Kasumi-1 (cell line): ENCODE measurements around the gene R3HCC1L.
A peak's percentile ranks its signal among the peaks of the same experiment; 100 is the strongest.

Experiments used
- DNase-seq, 2 experiments: peaks; one replicate each; lab custom pipeline; 2025; lab: John Stamatoyannopoulos, UW

Gene R3HCC1L

DNA sequence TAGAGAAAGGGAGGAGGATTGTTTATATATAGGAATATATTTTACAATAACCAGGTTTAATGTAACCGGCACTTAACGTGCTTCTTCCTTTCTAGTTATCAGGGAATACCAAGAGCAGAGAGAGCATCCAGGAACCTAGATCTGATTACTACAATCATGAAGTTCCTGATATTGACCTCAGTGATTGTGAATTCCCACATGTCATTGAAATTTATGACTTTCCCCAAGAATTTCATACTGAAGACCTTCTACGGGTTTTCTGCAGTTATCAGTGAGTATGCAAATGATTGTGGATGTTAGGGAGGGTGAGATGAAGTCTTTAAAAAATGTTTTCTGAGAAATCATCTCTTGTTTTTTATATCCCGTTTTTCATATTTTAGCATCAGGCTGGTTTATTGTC is 97.0 kb downstream of the R3HCC1L start:
- no peak for DNase-seq

DNA sequence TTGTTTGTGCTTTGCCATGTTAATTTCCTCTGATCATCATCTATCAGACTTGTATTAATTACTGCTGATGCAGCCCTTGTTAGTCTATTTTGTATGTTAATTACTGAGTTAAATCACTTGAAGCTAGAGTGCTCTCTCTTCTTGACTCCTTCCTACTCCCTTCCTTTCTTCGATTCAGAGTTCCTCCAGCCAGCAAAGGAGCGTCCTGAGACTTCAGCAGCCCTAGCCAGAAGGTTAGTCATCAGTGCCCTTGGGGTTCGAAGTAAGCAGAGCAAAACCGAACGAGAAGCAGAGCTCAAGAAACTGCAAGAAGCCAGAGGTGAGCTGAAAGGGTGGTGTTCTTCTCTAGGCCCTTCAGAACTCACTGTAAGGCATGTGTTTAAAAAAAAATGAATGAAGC is 101.4 kb downstream of the R3HCC1L start:
- no peak for DNase-seq

DNA sequence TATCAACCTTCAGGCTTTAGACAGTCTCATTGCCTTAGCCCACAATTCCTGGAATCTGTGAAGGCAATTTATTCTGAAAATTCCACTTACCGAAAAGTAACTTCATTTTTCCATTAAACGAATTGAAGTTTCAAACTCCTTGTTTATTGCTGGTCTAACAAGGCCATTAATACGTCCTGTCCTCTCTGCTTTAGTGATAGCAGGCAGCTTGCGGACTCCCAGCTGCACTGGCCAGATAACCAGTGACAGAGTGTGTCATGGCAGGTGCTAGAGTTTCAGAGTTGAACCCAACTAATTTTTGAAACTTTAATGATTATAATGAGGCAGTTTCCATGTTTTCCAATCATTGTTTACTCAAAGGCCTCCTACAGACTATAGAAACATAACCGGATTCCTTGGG is 102.4 kb downstream of the R3HCC1L start:
- no peak for DNase-seq

DNA sequence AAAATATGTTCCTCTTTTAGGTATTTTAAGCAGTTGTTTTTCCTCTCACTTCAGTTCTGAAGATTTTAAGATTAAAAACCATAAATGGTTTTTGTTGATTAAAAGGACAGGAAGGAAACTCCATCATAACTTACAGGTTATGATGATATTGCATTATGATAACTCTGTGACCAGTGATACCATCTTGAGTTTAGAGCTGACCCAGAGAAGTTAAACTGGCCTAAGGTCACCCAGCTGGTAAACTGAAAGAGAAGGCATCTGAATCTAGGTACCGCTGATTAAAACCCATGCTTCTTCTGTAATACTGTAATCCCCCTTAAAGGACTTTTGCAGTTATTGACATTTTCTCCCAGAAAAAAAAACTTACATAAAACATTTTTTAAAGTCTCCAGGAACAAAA is 103.9 kb downstream of the R3HCC1L start:
- peak in 1 of 2 experiments; percentile 6 for DNase-seq

DNA sequence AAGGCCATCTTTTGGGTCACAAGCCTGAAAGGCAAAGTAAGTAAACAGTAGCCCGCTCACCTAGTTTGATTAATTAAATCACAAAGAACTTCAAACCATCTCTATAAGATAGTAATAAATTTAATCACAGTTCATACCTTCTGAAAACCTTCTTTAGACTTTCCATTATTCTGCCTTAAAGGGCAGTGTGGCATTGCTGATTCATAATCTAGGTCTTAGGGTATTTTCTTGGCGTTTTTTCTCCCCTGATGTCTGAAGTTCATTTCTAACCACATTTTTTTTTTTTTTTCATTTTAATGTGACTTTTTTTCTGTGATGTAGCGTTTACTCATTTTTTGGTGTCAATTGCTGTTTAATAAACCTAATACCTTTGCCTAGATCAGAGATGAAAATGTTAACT is 106.1 kb downstream of the R3HCC1L start:
- DNase-seq, result no peak

DNA sequence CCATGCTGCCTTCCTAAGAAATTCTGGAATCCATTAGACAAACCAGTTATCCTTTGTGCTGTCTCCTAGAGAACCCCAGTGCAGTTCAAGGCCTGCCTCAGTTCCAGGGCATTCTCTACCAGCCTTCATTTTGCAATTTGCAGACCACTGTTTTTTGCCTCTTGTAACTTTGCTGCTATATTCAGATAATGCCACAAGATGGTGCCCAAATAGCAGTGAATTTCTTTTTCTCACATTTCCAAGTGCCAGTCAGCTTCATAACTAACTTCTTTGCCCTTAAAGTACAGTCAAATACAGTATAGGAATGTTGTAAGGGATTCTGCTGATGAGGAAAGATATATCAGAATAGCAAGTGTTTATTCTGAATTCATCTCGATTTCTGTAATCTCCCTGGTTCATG is 108.4 kb downstream of the R3HCC1L start:
- DNase-seq, result peak; percentile 50 to 77

DNA sequence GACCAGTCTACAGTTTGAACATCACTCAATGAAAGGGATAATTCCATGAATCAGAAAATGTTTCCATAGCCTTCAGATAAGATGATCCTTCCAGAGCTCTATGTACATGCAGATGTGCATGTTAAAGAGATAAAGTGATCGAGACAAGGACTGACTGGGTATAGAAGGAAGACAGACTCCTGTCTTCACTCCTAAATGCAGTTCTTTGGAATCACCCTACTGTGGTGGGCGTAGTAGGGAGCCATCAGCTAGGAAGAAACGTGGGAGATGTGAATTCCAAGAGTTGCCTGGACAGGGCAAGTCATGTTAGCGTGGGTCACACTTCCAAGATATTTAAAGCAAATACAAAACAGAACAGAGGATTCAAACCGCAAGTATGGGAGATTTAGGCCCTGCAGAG is 109.7 kb downstream of the R3HCC1L start:
- DNase-seq, result no peak

DNA sequence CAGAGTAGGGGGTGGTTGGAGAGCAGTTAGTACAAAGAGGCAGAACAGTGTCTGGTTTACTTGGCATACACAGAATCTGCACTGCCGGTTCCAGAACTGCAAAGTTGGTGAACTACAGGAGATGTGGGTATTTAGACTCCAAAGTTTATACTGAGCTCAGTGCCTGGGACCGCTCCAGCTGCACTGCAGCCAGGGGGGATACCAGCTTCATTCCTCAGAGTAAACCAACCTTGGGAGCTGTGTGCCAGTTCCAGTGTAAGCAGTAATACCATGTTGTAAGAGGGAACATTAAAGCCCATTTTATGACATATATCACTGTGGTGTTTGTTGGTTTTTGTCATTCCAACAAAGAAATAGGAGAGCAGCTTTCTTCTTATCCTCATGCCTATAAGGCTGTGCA is 110.1 kb downstream of the R3HCC1L start:
- DNase-seq, result no peak

DNA sequence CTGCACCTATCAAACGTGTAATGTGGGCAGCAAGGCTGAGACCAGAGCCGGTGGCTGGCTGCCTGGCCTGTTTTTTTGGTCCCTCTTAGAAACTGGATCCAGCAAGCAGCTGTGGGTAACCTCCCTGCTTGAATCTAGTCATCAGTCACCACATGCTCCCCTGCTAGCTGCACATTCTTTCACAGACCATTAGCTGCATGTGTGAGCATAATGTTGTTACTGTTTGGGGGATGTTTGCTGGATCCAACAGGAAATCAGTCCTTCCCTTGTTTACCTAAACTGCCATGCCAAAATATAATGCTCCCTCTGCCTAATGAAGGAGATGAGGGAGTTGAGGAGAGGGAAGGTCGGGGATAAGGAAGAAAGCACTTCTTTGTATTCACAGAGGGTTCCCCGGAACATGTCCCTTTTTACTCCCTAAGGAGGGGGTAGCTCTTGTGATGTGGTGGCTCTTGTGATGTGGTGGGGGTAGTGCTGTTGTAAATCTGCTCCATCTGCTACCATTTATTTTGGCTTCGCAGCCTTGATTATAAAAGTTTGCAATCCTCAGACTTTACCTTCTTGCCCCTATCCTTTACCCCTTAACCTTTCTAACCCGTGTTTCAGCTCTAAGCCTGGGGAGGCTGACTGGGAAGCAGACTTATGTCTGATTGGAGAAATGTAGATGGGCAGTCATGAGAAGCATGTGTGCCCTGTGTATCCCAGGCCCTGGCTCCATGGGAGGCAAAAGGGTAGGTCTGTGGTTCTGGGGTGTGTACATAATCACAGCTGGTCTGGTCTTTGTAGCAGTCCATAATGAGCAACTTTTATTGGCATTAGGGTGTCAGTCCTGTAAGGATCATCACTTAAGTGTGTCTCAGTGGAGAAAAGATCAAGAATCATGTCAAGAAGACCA is 112.7 kb downstream of the R3HCC1L start:
- no peak for DNase-seq

DNA sequence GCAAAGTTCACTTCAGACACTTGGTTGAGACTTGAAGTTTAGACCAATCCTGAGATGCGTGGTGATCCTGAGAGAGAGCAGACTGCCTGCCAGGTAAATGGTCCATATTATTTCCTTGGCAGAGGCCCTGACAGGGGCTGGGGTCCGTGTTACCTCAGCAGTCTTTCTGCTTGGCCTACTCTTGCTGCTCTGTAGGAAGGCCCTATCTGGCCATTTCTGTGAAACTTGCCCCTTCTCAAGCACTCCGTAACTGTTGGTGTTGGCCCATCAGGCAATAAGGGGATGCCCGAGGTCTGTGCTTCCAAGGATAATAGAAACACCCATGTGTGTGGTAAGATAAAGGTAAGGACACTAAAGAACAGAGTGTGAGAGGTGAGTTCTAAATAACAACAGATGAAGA is 113.6 kb downstream of the R3HCC1L start:
- no peak for DNase-seq

DNA sequence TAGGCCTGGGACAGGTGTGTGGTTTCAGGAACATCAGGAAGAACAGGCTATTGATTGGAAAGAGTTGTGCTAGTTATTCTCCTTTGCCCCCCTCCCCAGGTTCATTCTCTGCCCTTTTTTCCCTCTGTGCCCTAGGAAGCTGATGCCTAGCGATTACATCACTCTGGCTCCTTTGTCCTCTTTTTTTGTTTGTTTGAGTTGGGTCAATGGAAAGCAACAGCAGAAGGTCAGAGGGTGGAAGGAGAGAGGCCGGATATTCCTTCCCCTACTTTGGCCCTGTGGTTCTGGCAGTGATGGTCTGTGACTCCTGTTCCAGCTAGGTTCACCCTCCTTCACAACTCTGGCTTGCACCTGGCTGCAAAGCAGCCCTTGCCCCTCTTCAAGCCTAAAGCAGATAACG is 114.7 kb downstream of the R3HCC1L start:
- no peak for DNase-seq

DNA sequence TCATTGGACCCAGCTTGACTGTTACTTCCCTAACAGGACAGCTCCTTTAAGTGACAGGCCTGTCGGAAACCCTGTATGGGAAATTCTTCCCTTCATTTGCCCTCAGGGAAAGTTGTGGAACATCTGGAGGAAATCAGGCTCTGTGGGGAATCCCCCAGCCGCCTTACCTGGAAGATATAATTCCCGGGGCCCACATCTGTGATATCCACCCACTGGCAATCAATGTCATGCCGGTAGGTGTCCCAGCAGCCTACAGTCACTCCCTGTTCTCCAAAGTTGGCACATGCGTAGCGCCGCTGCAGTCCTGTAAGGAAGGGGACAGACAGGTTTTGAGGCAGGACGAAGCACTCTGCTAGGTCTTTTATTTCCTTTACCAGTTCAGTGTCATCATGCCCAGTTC is 116.9 kb downstream of the R3HCC1L start:
- no peak for DNase-seq

DNA sequence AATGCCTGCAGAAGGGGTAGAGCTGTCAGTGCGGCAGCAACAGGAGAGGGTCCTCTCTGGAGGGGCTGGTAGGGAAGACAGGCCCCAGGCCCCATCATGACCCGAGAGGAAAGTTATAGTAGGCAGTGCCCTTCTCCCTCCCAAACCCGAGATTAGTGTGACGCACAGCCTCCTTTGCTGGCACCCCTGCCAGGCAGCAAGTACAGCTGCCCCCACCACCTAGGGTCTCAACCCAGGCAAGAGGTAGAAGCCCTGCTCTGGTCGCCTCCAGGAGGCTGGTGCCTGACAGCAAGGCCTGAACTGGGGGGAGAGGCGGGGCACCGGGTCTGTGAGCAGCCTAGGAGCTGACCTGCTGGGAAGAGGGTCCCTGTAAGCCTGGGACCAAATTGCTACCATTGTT is 118.0 kb downstream of the R3HCC1L start:
- DNase-seq, result no peak

DNA sequence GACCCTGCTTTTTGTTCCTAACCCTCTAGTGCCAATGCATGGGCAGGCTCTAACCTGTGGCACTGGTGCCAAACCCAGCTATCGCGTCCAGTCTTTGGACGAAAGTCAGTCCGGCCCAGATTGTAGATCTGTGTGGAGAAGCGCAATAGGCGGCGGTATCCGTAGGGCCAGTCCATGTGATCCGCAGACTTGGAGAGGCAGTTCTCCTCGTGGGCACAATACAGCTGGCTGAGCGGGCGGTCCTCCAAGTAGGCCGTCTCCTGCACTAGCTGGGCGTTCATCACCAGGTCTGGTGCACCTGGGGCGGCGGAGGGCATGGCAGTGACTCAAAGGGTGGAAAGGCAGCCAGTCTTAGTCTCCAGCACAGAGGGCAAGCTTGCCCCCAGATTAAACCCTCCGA is 119.0 kb downstream of the R3HCC1L start:
- no peak for DNase-seq

DNA sequence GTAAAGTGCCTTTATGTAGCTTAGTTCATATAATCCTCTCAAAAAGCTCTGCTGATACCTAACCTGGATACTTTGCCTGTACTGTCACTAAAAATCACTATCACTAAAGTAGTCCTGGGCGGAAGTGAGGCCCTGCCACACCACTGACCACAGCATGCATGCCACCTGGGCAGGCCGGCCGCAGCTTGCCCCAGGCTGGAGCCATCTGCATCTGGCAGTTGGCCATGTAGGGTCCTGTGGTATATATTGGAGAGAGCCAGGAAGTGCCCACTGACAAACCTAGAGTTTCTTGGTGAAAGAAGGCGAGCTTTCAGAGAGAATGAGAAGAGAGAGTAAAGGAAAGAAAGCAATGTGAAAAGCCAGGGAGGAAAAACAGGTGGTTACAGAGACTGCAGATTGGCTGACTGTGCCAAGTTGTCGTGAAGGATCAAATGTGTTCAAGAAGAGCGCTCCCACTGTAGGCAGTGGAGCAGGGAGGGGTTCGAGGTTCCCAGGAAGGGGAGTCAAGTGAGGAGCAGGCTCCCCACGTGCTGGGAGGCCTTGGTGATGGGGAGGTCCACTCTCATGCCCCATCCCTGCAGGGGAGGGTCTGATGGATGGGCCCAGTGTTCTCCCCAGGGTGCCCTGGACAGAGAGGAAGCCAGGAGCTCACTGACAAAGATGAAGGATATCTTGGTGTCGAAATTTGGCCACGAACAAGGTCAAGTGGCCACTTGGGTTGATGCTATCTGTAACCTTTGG is 119.9 kb downstream of the R3HCC1L start:
- no peak for DNase-seq

DNA sequence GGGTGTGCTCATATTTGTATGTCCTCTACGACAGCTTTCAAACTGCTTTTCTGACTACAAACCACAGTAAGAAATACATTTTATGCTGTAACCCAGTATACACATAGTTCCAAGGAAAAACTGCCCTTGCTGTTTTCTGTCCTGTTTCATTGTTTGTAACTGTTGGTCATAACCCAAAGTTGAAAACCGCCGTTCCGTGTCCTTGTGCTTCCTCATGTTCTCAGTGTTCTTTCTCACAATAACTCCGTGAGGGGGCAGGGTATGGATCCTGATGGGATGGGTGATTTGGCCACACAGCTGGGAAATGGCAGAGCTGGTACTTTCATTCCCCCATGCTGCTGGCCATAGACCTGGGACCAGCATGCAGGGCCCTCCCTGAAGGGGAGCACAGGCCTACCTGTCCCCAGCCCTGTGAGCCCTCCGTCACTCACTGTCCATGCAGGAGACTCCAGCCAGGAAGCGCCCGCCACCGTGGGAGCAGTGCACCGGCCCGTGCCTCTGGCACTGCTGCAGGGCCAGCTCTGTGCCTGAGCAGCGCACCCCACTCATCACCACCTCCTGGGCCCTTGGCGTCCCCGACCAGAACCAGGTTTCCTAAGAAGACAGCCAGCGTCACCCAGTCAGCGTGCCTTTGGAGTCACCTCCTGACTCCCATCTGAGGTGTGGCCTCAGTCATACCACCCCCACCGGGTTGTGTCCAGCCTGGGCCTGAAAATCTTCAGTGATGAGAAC is 120.9 kb downstream of the R3HCC1L start:
- DNase-seq, result no peak

DNA sequence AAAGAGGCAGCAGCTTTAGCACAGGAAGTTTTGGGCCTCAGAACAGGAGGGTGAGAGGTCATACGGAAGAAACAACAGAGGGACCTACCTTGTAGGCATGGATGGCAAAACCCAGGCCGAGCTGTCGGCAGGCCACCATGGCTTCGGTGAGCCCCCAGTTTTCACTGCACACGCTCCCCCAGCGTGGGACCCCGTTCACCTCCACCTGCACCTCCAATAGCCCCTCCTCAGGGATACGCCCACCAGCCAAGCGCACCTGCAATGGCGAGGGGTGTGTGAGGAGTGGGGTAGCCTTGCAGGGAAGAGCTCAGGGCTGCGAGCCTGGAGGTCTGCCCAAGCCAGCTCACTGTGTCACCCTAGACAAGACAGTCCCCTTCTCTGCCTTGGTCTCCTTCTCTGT is 122.2 kb downstream of the R3HCC1L start:
- no peak for DNase-seq

DNA sequence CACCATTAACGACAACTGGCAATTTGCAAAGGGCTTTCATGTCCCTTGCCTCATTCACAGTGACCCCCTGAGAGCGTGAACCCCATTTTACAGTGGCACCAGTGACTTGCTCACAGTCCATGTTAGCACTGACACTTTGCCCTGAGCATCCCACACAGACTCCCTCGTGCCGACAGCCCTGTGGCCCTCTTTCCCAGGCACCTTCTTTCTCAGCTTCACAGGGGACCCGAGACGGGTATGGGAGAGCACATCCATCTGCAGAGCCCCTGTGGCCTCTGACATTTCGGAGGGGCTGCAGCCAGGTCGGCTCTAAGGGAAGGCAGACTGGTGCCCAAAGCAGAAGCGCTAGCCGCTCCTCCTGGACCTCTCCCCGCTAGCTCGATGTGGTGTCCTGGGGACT is 122.7 kb downstream of the R3HCC1L start:
- DNase-seq, result no peak

DNA sequence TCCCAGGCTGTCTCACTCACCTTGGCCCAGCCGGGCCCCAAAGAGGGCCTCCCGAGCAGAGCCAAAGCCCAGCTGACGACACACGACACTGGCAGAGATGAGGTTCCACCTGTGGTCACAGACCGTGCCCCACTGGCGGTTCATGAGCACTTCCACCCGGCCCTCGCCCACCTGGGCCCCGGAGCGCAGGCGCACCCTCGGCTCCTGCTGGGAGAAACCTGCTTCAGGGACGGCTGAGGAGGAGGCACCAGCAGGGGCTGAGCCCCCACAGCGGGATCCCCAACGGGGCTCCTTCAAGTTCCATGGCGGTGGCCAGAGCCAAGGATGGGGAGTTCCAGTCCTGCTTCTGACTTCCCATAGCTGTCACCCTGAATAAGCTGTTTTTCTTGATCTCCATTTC is 123.5 kb downstream of the R3HCC1L start:
- DNase-seq, result no peak

DNA sequence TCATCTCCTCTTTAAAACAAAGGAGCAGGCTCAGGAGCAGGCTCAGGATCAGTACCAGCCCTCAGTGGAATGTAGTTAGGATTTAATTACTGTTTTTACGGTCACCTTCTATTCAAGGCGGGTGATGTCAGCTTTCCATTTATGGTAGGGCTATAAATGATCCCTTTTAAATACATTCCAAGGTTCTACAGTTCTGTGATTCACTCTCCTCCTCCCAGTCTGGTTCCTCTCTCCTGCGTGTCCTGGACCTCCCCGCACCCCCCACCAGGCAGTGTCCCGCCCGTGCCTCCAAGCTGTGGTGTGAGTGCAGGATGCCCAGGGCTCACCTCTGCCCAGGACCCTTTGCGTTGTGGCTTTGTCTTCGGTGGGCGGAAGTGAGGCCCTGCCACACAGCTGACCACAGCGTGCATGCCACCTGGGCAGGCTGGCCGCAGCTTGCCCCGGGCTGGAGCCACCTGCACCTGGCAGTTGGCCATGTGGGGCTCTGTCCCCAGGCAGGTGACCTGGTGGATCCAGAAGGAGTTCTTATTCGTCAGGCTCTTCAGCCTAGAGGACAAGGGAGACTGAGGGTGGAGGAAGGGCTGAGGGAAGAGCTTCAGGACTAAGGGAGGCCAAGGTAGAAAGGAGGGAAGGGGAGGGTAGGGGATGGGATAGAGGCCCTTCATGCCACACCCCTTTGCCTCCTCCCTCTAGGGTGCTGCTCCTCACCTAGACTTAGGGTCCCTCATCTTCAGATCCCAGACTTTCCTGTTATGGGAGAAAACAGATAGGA is 124.4 kb downstream of the R3HCC1L start:
- DNase-seq, result no peak

DNA sequence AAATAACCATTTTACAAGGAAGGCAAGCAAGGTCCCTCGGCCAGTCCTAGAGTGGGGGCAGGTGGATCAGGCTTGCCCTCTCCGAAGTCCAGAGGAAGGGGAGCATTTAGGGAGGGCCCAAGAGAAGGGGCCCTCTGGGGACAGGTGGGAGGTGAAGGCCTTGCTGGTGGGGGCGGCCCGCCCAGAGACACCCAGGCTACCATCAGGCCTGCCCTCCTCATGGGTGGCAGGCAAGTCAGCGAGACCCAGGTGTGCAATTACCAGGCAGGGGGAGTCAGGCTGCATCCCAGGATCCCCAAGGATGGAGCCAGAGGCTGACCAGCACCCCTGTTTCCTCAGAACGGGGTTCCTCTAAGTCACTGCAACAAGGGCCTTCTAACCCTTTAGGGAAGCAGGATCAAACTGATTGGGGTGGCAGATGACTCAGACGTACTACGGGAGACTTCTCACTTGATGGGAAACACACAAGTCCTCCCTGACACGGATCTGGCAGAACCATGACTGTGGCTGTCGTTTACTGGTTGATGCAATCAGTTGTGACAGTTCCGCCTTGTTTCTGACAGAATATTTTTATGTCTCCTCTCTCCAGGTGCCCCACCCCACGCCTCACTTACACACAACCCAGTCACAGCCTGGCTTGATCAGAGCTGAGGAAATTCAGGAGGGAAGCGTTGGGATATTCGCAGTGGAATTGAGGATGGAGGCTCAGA is 125.3 kb downstream of the R3HCC1L start:
- DNase-seq, result peak in 1 of 2 experiments; percentile 11
